ENCODE results near the gene ADAMTSL1. TPM values are rescaled to one million over a fixed set of nuclear protein-coding genes. Genes with fewer than 3 reads are reported as not detected.

Gene ADAMTSL1
- total and polyA plus RNA-seq, 2 of the 8 experiments (the other 6 are each of a cell fraction or from before 2014, with no cell fraction given), result 0.84 to 1.1 TPM

- TF ChIP-seq CHD7 (IDR thresholded peaks at IDR 0.05; ENCODE audit: insufficient replicate concordance, low read length) (no peak), SIRT6 (IDR thresholded peaks at IDR 0.05; ENCODE audit: low read length) (no peak), POLR2AphosphoS5 (IDR thresholded peaks at IDR 0.05; ENCODE audit: low read depth, low read length) (no peak), SUZ12 (IDR thresholded peaks at IDR 0.05; ENCODE audit: low read length) (no peak), PHF8 (conservative IDR thresholded peaks at IDR 0.05; ENCODE audit: low read depth, low read length) (no peak), TCF12 (IDR thresholded peaks at IDR 0.05; ENCODE audit: low read depth, low read length) (no peak), CHD2 (IDR thresholded peaks at IDR 0.05; ENCODE audit: low read length) (no peak), CHD1 (IDR thresholded peaks at IDR 0.05; ENCODE audit: low read depth, low read length) (no peak), SAP30 (IDR thresholded peaks at IDR 0.05; ENCODE audit: insufficient read depth, insufficient replicate concordance, low read length) (no peak)
These were observed 114.0 kb downstream of the ADAMTSL1 start (continued) for GRCh38 chr9:18588002-18588401.

Data from H1 (cell line).